C4-2B (cell line): ENCODE data around the gene RBM22.

Experiments
- ZFX ChIP-seq: fragments of 450-650 bp; IDR thresholded peaks from 2 replicates; pipeline ENCODE4 v1.6.1; 2017
- TF ChIP-seq, protein P1 (sequence below): fragments of 450-650 bp; conservative IDR thresholded peaks from 2 replicates; pipeline ENCODE4 v1.5.1; 2017; ENCODE audit warnings: mild to moderate bottlenecking

DNA sequence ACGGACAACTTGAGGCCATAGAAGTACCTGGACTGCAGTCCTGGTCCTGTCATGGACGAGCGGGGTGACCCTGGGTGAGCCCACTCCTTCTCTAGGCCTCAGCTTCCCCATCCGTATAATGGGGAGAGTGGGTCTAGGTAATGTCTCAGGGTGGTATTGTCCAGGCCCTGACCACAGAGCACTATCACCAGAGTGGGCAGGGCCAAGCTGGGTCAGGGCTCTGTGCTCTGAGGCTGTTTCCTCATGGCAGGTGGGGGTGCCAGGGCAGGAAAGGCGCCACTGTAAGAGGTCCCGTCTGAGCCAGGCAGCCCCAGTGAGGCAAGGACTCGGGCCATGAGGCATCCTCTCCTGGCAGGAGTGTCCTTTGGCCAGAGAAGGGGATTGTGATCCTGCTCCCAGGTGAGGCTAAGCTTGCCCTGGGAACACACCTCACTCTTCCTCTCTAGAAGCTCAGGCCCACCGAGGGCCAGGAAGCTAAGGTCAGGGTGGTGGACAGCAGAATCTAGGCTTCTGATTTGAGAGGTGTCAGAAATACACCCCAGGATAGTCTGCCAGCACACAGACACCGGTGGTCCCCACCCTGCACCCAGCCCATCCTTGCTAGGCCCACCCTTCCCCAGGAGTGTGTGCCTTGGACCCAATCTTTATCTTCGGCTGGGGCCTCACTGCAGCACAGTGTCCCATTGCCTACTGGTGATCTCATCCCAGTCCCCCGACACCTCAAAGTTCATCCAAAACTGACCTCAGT, 41.3 kb downstream of the RBM22 start:
- TF ChIP-seq, protein P1, sequence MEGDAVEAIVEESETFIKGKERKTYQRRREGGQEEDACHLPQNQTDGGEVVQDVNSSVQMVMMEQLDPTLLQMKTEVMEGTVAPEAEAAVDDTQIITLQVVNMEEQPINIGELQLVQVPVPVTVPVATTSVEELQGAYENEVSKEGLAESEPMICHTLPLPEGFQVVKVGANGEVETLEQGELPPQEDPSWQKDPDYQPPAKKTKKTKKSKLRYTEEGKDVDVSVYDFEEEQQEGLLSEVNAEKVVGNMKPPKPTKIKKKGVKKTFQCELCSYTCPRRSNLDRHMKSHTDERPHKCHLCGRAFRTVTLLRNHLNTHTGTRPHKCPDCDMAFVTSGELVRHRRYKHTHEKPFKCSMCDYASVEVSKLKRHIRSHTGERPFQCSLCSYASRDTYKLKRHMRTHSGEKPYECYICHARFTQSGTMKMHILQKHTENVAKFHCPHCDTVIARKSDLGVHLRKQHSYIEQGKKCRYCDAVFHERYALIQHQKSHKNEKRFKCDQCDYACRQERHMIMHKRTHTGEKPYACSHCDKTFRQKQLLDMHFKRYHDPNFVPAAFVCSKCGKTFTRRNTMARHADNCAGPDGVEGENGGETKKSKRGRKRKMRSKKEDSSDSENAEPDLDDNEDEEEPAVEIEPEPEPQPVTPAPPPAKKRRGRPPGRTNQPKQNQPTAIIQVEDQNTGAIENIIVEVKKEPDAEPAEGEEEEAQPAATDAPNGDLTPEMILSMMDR = no peak
- no peak for TF ChIP-seq ZFX
